GM23338 (cell line): ENCODE results near the gene QRFPR.

Source experiments
- CREB1 ChIP-seq: fragments of 250-450 bp; sonication (Bioruptor Pico); IDR thresholded peaks from 2 replicates; pipeline ENCODE4 v1.5.0; 2020; ENCODE audit warnings: low read depth, mild to moderate bottlenecking, moderate library complexity
- CTCF ChIP-seq, 2 experiments: fragments of 200-600 bp in 1 of 2; sonication (generic) in 1 of 2; conservative IDR thresholded peaks; 2 replicates each; pipeline versions ENCODE4 v1.5.1 to v1.6.1; 2016 to 2017; ENCODE audit warnings: antibody characterized with exemption in 2 of 2, low read depth in 2 of 2, mild to moderate bottlenecking in 2 of 2, moderate library complexity in 1 of 2
- EZH2 ChIP-seq: fragments of 200-600 bp; sonication (generic); IDR thresholded peaks from one replicate; pipeline ENCODE4 v1.8.0; 2017; ENCODE audit warnings: antibody characterized with exemption, mild to moderate bottlenecking, low read depth; ENCODE audit not compliant: unreplicated experiment
- EZH2phosphoT487 ChIP-seq: fragments of 200-600 bp; sonication (generic); IDR thresholded peaks from one replicate; pipeline ENCODE4 v1.8.1; 2018; ENCODE audit warnings: antibody characterized with exemption; ENCODE audit not compliant: unreplicated experiment
- JUNB ChIP-seq: IDR thresholded peaks from one replicate; pipeline ENCODE4 v1.6.1; 2016; ENCODE audit warnings: antibody characterized with exemption; ENCODE audit not compliant: unreplicated experiment
- POLR2AphosphoS5 ChIP-seq: IDR thresholded peaks from 2 replicates; pipeline ENCODE4 v1.6.1; 2016; ENCODE audit warnings: antibody characterized with exemption, low read depth
- REST ChIP-seq: IDR thresholded peaks from one replicate; pipeline ENCODE4 v1.6.1; 2018; ENCODE audit warnings: antibody characterized with exemption; ENCODE audit not compliant: unreplicated experiment
- STAT1 ChIP-seq: IDR thresholded peaks from one replicate; pipeline ENCODE4 v1.6.1; 2016; ENCODE audit warnings: antibody characterized with exemption; ENCODE audit not compliant: unreplicated experiment

GRCh38 chr4:121304893-121305292, 75.9 kb downstream of the QRFPR start:
- TF ChIP-seq EZH2: no peak
- no peak for TF ChIP-seq REST
- no peak for TF ChIP-seq CTCF (conservative IDR thresholded peaks at IDR 0.05; ENCODE audit: low read depth in 2 of 2)
- no peak for TF ChIP-seq CREB1 (CRISPR knock-in tag)
- no peak for TF ChIP-seq POLR2AphosphoS5
- TF ChIP-seq EZH2phosphoT487: no peak
- TF ChIP-seq JUNB: no peak
- no peak for TF ChIP-seq STAT1
